Measurements from ENCODE around the gene WDR1.

- TF ChIP-seq, protein P1, sequence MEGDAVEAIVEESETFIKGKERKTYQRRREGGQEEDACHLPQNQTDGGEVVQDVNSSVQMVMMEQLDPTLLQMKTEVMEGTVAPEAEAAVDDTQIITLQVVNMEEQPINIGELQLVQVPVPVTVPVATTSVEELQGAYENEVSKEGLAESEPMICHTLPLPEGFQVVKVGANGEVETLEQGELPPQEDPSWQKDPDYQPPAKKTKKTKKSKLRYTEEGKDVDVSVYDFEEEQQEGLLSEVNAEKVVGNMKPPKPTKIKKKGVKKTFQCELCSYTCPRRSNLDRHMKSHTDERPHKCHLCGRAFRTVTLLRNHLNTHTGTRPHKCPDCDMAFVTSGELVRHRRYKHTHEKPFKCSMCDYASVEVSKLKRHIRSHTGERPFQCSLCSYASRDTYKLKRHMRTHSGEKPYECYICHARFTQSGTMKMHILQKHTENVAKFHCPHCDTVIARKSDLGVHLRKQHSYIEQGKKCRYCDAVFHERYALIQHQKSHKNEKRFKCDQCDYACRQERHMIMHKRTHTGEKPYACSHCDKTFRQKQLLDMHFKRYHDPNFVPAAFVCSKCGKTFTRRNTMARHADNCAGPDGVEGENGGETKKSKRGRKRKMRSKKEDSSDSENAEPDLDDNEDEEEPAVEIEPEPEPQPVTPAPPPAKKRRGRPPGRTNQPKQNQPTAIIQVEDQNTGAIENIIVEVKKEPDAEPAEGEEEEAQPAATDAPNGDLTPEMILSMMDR (IDR thresholded peaks at IDR 0.05; ENCODE audit: borderline replicate concordance, extremely low read depth, low read length, poor library complexity, severe bottlenecking): no peak
- no peak for TF ChIP-seq EZH2 (IDR thresholded peaks at IDR 0.05; ENCODE audit: borderline replicate concordance, low read depth, low read length, severe bottlenecking)
Observed at GRCh38 chr4:10083331-10083771, 33.2 kb downstream of the WDR1 start.
